Measurements from ENCODE around the gene PLA2G1B. TPM values are rescaled to one million over a fixed set of nuclear protein-coding genes. Genes with fewer than 3 reads are reported as not detected.

Gene PLA2G1B
- total and polyA plus RNA-seq, 2 of the 13 experiments (the other 11 are each of a cell fraction or from before 2014, with no cell fraction given): 0.33 to 1.4 TPM

DNA sequence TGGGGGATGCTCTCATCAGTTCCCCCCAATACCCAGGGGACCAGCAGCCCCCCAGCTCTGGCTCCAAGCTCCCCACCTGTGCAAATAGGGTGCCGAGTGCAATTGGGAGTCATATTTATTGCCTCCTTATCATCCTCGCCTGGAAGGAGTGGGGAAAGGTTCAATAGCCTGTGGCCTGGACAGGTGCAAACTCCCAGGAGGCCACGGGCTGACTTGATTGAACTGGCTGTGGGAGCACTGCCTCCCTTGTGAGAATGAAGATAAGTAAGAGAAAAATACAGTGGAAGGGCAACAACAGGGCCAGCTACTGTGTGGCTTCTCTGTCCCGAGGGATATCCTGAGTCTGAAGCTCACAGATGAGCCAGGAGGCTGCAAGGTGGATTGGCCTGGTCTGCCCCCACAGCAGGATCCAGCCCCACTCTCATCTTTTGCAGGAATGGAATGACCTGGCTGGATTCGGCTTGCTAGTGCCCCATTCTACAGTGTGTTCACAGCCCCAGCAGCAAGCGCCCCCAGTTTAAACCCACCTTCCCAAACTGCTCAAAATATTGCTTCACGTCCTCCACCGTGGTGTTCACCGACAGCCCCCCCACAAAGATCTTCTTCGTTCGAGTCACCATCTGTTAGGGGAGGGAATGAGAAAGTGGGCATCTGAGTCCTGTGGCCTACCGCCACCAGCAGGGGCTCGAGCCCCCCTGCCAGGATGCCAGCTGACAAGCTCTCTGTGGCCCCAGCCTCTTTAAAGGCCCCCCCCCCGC, 35.1 kb upstream of the PLA2G1B start:
- BruUV-seq (replicated peaks): no TSS peak
- TF ChIP-seq, protein P1, sequence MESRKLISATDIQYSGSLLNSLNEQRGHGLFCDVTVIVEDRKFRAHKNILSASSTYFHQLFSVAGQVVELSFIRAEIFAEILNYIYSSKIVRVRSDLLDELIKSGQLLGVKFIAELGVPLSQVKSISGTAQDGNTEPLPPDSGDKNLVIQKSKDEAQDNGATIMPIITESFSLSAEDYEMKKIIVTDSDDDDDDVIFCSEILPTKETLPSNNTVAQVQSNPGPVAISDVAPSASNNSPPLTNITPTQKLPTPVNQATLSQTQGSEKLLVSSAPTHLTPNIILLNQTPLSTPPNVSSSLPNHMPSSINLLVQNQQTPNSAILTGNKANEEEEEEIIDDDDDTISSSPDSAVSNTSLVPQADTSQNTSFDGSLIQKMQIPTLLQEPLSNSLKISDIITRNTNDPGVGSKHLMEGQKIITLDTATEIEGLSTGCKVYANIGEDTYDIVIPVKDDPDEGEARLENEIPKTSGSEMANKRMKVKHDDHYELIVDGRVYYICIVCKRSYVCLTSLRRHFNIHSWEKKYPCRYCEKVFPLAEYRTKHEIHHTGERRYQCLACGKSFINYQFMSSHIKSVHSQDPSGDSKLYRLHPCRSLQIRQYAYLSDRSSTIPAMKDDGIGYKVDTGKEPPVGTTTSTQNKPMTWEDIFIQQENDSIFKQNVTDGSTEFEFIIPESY (CRISPR knock-in tag; IDR thresholded peaks at IDR 0.05): peak; percentile 77; the same call in 1 of the 2 replicates
- TF ChIP-seq ZNF660 (CRISPR knock-in tag; IDR thresholded peaks at IDR 0.05; ENCODE audit: borderline replicate concordance, low read depth): no peak
- Histone ChIP-seq H3K36me3 (replicated peaks in 1 of 2; ENCODE audit: control insufficient read depth in 1 of 2, insufficient read depth in 2 of 2, low read length in 2 of 2) (no peaks in the 10 kb centered on the region), H2AFZ (ENCODE audit: low read length) (no peak overlapping the region), H4K20me1 (ENCODE audit: insufficient read depth, low read length) (no peaks in the 10 kb centered on the region), H3K79me2 (ENCODE audit: insufficient read depth, low read length) (no peaks in the 10 kb centered on the region), H3K9me3 (ENCODE audit: low read length) (no peaks in the 10 kb centered on the region), H3K27ac (ENCODE audit: extremely low read length, insufficient read depth, low read length) (no peak overlapping the region), H3K4me1 (ENCODE audit: insufficient read depth, low read length) (peaks cover 30% of the 10 kb centered on the region), H3K9ac (ENCODE audit: insufficient read depth, low read depth, low read length) (no peak overlapping the region), H3K4me2 (ENCODE audit: low read depth, low read length) (no peak overlapping the region), H3K4me3 (replicated peaks in 1 of 3; ENCODE audit: insufficient read depth in 1 of 3, low read depth in 2 of 3, low read length in 3 of 3) (no peak overlapping the region), H3K27me3 (ENCODE audit: control insufficient read depth in 1 of 2, insufficient read depth in 2 of 2, low read length in 2 of 2) (peaks cover under 1 to 8% of the 10 kb centered on the region in 2 experiments)
- intact Hi-C loops (cut with micrococcal nuclease; ENCODE audit: unreplicated experiment) (no loop called here), in situ Hi-C loops (cut with HindIII; ENCODE audit: extremely low pct_ligation_motif_present, low pct_unique_long_range_greater_than_20kb) (no loop called here)
- CTCF ChIA-PET (ENCODE audit: low intra/inter-chr PET ratio, low total read pairs): no interaction called here
- FAIRE-seq (no peak), DNase-seq (ENCODE audit: low spot score) (no peak), ATAC-seq (no peak)
- POLR2A ChIA-PET: no interaction called here
- WGBS (ENCODE audit: low lambda C conversion rate): 61% methylated on average over 10 of the region's 14 CpGs

- H3K4me3 ChIP-seq (replicated peaks in 1 of 3; ENCODE audit: insufficient read depth in 1 of 3, low read depth in 2 of 3, low read length in 3 of 3): no peak overlapping the region
- no peaks in the 10 kb centered on the region for H3K9me3 ChIP-seq (ENCODE audit: low read length)
- DNase-seq (ENCODE audit: low spot score) (no peak), ATAC-seq (no peak), FAIRE-seq (no peak)
- H3K27ac ChIP-seq (ENCODE audit: extremely low read length, insufficient read depth, low read length): no peak overlapping the region
- H3K4me1 ChIP-seq (ENCODE audit: insufficient read depth, low read length): peaks cover 20% of the 10 kb centered on the region
- intact Hi-C loops (cut with micrococcal nuclease; ENCODE audit: unreplicated experiment): no loop called here
- BruUV-seq (replicated peaks): no TSS peak
- H3K4me2 ChIP-seq (ENCODE audit: low read depth, low read length): no peak overlapping the region
- in situ Hi-C loops (cut with HindIII; ENCODE audit: extremely low pct_ligation_motif_present, low pct_unique_long_range_greater_than_20kb): no loop called here
- ChIA-PET CTCF (ENCODE audit: low intra/inter-chr PET ratio, low total read pairs) (no interaction called here), POLR2A (no interaction called here)
- no peaks in the 10 kb centered on the region for H3K36me3 ChIP-seq (replicated peaks in 1 of 2; ENCODE audit: control insufficient read depth in 1 of 2, insufficient read depth in 2 of 2, low read length in 2 of 2)
- H3K9ac ChIP-seq (ENCODE audit: insufficient read depth, low read depth, low read length): no peak overlapping the region
- H3K79me2 ChIP-seq (ENCODE audit: insufficient read depth, low read length): no peaks in the 10 kb centered on the region
- no peaks in the 10 kb centered on the region for H4K20me1 ChIP-seq (ENCODE audit: insufficient read depth, low read length)
- WGBS (ENCODE audit: low lambda C conversion rate): 79% methylated on average over 10 of the region's 56 CpGs
- H2AFZ ChIP-seq (ENCODE audit: low read length): no peak overlapping the region
- H3K27me3 ChIP-seq (ENCODE audit: control insufficient read depth in 1 of 2, insufficient read depth in 2 of 2, low read length in 2 of 2): no peaks in the 10 kb centered on the region; a peak in 2 of 5 replicates
- TF ChIP-seq RELA (CRISPR knock-in tag; IDR thresholded peaks at IDR 0.05): no peak
- no peak for TF ChIP-seq ZFP62 (CRISPR knock-in tag; IDR thresholded peaks at IDR 0.05)
- TF ChIP-seq, protein P2, sequence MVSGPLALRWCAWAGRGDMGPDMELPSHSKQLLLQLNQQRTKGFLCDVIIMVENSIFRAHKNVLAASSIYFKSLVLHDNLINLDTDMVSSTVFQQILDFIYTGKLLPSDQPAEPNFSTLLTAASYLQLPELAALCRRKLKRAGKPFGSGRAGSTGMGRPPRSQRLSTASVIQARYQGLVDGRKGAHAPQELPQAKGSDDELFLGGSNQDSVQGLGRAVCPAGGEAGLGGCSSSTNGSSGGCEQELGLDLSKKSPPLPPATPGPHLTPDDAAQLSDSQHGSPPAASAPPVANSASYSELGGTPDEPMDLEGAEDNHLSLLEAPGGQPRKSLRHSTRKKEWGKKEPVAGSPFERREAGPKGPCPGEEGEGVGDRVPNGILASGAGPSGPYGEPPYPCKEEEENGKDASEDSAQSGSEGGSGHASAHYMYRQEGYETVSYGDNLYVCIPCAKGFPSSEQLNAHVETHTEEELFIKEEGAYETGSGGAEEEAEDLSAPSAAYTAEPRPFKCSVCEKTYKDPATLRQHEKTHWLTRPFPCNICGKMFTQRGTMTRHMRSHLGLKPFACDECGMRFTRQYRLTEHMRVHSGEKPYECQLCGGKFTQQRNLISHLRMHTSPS (CRISPR knock-in tag; IDR thresholded peaks at IDR 0.05; ENCODE audit: low read depth): no peak
- peak; percentile 39; the same call in 1 of the 2 replicates for TF ChIP-seq RFX1 (IDR thresholded peaks at IDR 0.05)
These were observed 34.1 kb upstream of the PLA2G1B start for GRCh38 chr12:120361506-120362208.
